ENCODE measurements around the gene COX19.

- TF ChIP-seq CTCF (IDR thresholded peaks at IDR 0.05 in 4 of 5, conservative IDR thresholded peaks at IDR 0.05 in 1 of 5) (no peak), POLR2A (IDR thresholded peaks at IDR 0.05) (no peak)
Observed at GRCh38 chr7:947391-948210, 27.7 kb downstream of the COX19 start.

Data from gastrocnemius medialis (tissue), 4 donors.